ENCODE results near the gene ATP6V0B. TPM values are rescaled to one million over a fixed set of nuclear protein-coding genes. Genes with fewer than 3 reads are reported as not detected.

The ATP6V0B gene
- total RNA-seq, 1 experiment from 2014 or later = 221 TPM

DNA sequence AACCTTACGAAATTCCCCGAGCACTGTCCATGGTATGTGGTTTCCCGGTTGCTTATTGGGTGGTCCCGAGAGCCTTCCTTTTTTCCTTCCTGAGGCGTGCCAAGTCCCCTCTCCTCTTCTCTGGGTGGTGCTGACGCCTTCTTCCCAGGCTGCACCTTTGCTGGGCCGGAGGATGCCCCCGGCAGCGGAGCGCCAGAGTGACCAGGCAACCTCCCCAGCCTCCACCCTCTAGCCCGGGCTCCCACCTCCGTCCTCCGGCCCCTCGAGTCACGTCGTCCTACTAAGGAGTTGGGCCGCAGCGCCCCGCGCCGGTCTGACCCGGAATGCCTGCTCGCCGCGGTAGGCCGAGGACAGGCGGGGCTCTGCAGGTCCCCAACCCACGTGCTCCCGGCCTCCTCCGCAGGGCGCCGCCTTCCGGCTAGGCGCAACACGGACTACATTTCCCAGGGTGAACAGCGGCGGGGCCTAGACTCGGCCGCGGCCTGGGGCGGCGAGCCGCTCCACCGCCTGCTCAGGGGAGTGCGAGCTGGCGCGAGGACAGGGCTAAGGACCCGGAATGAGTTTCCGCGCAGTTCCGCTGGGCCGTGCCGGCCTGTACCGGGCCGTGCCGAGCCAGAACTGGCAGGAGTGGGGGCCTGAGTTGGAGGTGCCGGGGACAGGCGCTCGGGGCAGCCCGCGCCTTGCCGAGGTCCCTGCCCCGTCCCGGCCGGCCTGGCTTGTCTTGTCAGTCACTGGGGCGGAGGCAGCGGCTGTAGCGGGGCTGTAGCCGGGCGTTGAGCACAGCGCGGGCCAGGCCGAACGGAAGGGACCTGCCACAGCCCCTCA, 28.3 kb upstream of the ATP6V0B start, which contains the start of gene IPO13:
Gene IPO13 (plus strand): TSS at position 715 of the 825 bp plus-strand sequence. CDS start 651 bp downstream, outside the sequence.
- peak; percentile 93 for DNase-seq (ENCODE audit: low read depth)

DNA sequence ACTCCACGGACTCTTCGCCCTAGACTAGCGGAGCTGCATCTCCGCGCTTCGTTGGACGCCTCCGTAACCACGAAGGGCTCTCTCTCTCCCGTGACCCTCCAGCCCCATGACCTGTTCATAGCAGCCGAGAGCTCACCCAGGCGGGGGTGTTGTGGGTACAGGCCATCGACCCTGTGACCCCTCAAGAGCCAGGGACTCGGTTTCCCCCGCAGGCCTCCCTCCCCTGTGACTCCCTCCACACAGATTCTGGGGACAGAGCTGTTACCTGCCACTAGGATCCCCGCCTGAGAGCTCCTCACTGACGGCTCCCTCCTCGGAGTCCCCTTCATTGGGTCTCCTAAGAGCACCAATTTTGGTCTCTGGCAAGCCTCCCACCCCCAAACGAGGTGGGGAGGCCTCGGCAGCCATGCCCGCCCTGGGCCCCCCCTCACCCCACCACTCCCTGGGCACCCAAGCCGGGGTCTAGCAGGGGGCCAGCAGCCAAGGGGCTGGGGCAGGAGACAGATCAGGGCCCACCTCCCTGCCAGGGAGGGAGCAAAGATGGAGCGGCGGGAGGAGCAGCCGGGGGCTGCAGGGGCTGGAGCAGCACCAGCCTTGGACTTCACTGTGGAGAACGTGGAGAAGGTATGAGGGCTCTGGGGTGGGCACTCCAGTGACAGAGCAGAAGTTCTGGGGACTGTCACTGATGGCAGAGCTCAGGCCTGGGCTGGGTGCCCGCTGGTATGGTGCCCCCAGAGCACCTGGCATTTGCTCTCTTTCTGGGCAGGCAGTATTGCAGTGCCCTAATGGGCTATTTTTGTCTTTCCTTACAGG, 27.5 kb upstream of the ATP6V0B start:
- DNase-seq (ENCODE audit: low read depth) = no peak

DNA sequence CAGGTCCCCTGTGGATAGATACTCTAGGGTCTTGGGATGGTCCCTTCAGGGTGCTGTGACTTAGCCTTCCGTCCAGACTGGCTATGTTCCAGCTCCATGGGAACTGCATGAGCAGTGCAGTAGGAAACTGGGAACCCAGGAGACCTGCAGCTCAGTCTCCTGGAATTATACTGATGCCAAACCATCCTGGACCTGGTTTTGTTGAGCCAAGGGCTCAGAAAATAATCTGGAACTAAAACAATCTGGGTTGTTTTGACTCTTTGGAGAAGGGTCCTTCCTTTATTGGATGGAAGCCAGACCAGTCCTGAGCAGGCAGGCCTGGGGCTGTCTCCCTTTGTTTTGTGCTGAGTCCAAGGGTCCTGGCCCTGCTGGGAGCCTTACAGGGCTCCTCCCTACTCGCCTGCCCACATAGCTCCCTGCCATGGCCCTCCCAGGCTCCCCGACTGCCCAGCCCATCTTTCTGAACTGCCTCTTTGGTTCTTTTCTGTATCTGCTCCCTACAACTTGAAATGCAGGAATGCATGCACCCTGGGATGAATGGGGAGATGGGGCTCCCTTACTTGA, 26.8 kb upstream of the ATP6V0B start:
- DNase-seq (ENCODE audit: low read depth) = peak; percentile 26

DNA sequence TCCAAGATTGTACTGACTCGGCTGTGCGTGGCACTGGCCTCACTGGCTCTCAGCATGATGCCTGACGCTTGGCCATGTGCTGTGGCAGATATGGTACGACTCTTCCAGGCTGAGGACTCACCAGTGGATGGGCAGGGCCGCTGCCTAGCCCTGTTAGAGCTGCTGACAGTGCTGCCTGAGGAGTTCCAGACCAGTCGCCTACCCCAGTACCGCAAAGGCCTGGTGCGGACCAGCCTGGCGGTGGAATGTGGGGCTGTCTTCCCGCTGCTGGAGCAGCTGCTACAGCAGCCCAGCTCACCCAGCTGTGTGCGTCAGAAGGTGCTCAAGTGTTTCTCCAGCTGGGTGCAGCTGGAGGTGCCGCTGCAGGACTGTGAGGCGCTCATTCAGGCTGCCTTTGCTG, 25.1 kb upstream of the ATP6V0B start:
- no peak for DNase-seq (ENCODE audit: low read depth)

DNA sequence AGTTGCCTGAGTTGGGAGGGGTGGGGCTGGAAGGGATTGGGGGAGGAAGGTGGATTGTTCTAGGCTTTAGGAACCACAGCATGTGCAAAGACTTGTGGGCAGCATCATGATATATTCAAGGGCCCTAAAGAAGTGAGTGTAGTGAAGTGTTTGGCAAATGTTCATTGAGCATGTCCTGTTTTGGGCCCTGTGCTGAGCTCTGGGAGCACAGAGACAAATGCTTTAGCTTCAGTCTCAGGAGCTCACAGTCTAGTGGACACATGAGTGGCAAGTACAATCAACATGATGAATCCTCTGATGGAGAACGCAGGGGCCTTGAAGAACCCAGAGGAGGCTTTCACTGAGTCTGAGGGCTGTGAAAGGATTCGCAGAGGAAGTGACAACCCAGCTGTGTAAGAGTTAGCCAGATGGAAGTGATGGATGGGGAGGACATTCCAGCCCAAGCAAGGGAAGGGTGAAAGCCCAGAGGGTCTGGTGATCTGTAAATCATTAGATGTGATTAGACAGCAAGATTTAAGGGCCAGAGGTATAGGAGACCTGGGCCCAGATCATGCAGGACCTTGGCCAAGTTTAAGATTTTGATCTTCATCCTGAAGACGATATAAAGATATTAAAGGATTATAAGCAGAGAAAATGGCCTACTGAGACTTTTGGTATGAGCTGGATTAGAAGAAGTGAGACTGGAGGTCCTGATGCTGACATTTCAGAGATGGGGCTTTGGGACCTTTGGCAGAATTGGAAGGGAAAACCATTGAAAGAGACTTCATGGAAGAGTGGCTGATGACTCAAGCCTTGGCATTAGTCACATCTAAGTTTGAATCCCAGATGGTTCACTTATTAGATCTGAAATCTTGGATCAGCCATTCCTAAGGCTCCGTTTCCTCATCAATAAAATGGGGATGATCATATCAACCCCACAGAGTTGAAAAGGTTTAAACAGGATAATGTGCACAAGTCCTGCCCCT, 23.5 kb upstream of the ATP6V0B start:
- DNase-seq (ENCODE audit: low read depth) = peak; percentile 45

DNA sequence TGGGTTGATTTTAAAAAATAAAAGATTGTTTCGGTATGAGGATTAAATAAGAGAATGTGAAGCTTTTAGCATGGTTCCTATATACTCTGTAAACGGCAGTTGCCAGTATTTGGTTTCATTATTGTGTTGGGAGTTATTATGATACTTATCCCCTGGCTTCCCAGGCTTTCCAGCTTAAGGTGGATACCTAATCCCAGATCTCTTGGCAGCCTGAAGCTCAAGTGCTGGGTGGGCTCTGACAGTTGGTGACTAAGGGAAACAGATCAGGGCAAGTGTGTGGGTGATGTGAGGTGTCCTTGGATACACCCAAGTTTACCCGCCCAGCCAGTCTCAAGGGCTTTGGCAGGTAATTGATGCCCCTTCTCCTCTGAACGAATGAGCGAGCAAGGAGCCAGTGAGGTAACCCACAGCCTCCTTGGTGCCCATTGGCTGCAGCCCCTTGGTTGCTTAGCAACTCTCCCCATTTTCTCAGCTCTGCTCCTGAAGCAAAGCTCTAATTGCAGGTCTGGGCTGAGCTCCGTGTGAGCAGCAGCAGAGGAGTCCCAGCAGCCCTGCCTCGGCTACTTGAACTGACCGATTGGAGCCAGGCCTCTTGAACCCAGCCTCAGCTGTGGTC, 21.9 kb upstream of the ATP6V0B start:
- DNase-seq (ENCODE audit: low read depth) = no peak

DNA sequence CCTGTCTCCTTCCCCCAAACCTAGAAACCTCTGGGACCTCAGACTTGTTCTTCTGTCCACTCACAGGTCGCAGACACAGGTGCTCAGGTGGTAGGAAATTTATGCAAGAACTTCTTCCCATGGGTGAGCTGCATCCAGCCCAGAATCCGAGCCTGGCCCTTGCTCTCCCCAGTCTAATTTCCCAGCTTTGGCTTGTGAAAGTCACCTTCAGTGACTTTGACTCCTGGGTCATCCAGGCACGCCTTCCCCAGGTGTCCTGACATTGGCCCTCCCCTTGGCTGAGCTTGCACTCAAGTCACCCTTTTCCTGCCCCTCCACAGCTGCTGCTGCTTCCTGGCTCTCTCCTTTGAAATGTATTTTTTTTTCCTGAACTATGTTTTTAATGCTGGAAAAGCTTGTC, 21.4 kb upstream of the ATP6V0B start:
- DNase-seq (ENCODE audit: low read depth) = no peak

DNA sequence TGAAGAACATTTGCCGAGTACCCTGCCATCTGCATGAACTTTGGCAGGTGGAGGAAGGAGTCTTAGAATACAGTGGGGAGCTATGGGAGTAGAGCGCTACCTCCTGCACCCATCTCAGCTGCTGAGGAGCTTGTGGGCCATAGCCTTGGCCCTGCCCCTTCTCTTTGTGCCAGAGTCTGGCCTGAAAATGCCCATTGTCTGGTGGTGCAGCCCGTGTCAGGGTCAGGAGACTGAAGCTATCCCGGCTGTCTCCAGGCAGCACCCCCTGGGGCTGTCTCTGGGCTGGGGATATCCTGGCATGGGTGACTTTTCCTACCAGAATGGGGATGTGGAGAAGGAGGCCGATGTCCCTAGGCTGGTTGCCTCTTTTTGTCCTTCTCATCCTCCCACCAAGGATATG, 20.7 kb upstream of the ATP6V0B start:
- DNase-seq (ENCODE audit: low read depth) = no peak

DNA sequence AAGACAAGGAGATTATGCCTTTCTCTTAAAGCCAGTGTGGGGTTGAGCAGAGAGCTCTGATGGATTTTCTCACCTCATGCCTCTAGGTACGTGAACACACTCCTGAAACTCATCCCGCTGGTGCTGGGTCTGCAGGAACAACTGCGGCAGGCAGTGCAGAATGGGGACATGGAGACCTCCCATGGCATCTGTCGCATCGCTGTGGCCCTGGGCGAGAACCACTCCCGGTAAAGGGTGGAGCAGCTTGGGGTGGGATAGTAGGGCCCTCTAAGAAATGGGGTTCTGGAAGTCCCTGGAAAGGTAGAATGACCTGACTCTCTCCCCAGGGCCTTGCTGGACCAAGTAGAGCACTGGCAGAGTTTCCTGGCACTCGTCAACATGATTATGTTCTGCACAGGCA, 18.5 kb upstream of the ATP6V0B start:
- no peak for DNase-seq (ENCODE audit: low read depth)

DNA sequence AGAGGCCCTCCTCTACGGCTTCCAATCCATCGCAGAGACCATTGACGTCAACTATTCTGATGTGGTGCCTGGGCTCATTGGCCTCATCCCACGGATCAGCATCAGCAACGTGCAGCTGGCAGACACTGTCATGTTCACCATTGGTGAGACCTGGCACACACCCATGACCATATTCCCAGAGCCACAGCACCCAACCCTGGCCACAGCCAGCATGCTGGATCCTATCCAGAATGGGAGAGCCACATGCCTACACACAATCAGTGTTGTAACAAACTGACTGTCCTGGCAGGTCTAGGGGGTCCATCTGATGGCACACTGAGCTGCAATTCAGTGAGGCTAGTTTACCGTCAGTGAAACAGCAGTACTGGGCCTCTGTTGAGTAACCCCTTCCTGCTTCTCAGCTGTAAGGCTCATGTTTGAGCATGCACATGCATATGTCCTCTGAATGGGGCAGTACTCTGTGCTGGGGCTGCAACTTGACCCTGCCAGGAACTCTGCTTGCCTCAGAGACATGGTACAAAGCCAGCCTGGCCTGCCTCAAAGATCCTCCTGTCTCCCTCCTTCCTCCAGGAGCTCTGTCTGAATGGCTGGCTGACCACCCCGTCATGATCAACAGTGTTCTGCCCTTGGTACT, 17.2 kb upstream of the ATP6V0B start:
- DNase-seq (ENCODE audit: low read depth) = no peak

DNA sequence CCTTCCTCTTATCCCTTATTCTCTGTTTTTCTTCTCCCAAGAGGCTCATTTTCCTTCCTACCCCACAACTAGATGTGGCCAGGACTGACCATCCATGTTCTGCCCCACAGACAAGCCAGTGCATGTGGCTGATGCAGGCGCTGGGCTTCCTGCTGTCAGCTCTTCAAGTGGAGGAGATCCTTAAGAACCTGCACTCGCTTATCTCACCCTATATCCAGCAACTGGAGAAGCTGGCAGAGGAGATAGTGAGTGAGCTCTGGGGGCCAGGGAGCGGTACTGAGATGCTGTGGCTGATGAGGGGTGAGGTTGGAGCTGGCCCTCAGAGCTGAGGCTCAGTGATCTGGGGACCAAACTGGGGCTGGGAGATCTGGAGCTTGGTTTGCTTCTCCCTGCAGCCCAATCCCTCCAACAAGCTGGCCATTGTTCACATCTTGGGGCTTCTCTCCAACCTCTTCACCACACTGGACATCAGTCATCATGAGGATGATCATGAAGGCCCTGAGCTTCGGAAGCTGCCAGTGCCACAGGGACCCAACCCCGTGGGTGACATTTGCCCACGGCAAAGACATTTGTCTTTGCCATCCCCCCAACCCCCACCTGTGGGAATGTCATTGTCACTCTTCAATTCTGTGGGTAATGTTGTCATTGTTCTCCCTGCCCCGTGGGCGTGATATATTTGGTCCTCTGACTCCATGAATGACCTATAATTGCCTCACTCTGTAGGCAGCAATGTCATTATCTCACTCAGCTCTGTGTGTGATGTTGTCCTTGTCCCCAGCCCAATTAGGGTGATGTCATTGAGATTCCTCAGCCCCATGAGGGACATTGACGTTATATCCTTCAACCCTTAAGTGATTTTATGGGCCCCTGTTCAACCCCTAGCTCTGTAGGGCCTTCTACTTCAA, 16.2 kb upstream of the ATP6V0B start:
- DNase-seq (ENCODE audit: low read depth) = no peak

DNA sequence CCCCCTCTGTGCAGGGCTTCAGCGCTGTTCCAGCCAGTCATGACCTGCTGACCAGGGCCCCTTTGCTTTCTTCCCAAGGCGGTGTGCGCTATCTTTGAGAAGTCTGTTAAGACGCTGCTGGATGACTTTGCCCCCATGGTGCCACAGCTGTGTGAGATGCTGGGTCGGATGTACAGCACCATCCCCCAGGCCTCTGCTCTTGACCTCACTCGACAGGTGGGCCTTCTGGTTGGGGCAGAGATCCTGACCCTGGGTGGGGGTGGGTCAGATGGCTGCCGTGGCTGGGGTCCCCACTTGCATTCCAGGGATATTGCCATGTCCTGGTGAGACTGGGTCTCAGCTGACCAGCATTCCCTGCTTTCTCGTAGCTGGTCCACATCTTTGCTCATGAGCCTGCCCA, 14.0 kb upstream of the ATP6V0B start:
- no peak for DNase-seq (ENCODE audit: low read depth)

DNA sequence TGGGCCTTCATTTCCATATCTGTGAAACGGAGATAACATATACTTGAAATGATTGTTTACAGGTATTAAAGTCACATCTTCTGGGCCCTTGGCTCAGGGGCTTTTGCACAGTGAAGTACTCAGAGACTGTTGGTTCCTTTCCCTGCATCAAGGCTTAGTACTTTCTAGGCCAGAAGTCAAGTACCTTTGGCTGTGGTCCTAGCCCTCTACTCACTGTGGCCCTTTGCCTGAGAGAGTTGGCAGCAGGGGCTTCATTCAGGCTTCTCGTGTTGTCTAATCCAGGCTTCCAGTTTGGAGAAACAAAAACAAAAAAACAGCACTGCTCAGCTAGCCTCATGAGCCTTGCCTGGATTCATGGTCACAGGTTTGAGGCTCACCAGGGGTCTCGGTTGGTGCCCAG, 13.1 kb upstream of the ATP6V0B start:
- DNase-seq (ENCODE audit: low read depth) = no peak

DNA sequence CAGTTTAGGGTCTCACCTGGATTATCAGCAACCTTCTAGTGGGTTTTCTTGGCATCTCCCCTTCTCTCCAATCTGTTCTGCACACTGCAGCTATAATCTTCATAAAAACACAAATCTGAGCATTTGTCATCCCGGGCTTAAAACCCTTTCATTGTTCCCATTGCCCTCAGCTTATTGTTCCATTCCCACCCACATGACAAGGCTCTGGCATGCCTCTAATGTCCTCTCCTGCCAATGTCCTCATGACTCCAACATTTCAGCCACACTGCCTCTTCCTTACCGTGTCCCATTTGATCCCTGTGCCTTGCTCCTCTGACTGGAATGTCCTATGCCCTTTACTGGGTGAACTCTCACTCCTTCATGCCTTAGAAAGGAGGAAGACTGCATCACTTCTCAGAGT, 12.4 kb upstream of the ATP6V0B start:
- no peak for DNase-seq (ENCODE audit: low read depth)

DNA sequence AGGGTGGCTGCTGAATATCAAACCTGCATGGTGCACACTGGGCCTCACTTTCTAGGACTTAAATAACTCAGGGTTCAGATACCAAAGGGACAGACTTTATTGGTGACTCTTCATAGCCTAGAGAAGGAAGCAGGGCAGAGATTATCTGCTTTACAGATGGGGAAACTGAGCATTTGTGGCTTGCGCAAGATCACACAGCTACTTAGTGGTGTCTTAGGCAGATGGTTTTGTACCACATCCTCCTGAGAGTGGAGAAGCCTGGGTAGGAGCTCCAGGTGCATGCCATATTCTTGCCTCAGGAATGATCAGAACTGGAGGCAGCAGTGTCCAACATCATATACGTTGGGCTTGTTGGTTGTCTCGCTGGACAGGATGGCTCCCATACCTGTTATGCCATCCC, 11.8 kb upstream of the ATP6V0B start:
- no peak for DNase-seq (ENCODE audit: low read depth)

DNA sequence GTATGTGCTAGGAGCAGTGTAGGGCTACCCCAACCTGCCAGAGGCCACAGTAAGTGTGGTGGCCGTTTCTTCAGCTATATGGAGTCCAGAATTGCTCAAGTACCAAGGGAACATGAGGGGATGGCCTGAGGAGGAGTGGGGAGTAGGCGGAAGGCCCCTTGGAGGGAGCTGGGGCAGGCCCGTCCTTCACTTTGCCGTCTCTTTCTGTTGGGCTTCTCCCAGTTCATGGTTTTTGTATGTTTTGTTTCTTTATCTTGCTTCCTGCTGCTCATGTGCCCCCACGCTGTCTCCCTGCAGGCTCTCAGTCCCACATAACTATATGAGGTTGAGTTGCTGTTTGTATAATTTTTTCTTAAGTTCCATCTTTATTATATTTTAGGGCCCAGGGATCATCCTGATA, 10.9 kb upstream of the ATP6V0B start:
- DNase-seq (ENCODE audit: low read depth) = no peak

DNA sequence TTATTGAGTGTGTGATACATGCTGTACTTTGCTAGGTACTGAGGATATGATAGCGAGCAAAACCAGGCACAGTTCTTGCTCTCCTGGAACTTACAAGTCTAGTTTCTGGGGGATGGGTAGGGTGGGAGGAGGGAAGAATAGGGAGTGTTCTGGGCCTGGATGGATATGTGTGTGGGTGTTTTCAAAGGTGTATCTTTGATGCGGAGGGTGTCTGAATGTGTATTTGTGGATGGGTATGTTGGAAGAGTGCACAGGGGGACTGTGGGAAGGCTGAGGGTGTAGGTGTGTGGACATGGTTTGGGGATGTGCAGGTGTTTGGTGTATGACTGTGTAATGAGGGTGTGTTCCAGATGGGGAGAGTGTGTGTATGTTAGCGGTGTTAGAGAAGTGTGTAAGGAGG, 9.4 kb upstream of the ATP6V0B start:
- DNase-seq (ENCODE audit: low read depth) = no peak

DNA sequence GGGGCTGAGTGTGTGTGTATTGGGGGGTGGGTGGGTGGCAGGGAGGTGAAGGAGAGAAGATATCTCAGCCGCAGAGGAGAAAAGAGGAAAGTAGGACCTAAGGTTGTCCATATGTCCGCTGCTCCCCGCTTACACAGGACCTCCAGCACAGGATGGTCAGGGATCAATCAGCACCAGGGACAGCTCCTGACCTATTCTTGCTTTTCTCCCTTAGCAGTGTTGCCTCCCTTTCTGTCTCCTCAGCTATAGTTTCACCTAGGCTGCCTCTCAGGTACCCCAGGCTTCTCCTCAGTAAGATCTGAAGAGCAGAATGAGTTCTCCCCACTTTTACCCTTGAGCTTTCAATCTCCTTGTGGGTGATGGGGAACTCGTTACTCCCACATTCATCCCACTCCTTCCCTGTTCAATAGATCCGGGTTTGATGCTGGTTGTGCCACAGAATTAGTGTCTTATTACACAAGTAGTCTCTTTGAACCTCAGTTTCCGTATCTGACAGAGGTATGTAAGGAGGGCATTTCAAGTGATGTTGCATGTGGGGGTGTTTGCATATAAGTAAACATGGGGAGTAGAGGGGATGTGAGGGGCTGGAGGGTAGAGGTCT, 6.3 kb upstream of the ATP6V0B start:
- peak; percentile 50 for DNase-seq (ENCODE audit: low read depth)

DNA sequence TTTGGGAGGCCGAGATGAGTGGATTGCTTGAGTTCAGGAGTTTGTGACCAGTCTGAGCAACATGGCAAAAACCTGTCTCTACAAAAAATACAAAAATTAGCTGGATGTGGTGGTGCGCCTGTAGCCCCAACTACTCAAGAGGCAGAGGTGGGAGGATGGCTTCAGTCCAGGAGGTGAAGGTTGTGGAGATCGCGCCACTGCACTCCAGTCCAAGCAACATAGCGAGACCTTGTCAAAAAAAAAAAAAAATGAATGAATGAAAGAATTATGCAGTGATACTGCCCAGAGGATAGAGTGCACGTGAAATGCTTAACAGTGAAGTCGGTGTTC, 5.4 kb upstream of the ATP6V0B start:
- DNase-seq (ENCODE audit: low read depth) = no peak
